ENCODE measurements around the gene RAB8B.

GRCh38 chr15:63299943-63300575 lies 110.7 kb downstream of the RAB8B start:
- TF ChIP-seq, protein P1, sequence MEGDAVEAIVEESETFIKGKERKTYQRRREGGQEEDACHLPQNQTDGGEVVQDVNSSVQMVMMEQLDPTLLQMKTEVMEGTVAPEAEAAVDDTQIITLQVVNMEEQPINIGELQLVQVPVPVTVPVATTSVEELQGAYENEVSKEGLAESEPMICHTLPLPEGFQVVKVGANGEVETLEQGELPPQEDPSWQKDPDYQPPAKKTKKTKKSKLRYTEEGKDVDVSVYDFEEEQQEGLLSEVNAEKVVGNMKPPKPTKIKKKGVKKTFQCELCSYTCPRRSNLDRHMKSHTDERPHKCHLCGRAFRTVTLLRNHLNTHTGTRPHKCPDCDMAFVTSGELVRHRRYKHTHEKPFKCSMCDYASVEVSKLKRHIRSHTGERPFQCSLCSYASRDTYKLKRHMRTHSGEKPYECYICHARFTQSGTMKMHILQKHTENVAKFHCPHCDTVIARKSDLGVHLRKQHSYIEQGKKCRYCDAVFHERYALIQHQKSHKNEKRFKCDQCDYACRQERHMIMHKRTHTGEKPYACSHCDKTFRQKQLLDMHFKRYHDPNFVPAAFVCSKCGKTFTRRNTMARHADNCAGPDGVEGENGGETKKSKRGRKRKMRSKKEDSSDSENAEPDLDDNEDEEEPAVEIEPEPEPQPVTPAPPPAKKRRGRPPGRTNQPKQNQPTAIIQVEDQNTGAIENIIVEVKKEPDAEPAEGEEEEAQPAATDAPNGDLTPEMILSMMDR (IDR thresholded peaks at IDR 0.05) = no peak
- no peak for TF ChIP-seq POLR2AphosphoS5 (IDR thresholded peaks at IDR 0.05)
